Breast epithelium (tissue), 4 donors: ENCODE data around the gene SLC28A1. TPM values are rescaled to one million over a fixed set of nuclear protein-coding genes. Genes with fewer than 3 reads are reported as not detected.
A peak's percentile ranks its signal among the peaks of the same experiment; 100 is the strongest.

Source experiments
- DNase-seq, 2 donors: peaks; one replicate each; pipeline ENCODE4 v3.0.0-alpha.2; 2019; ENCODE audit warnings: low spot score in 2 of 2
- H3K27ac ChIP-seq, 2 donors: fragments of 200-600 bp; sonication (generic) in 1 of 2; one replicate each; pipeline ENCODE4 v1.5.1; 2016 to 2019; ENCODE audit warnings: mild to moderate bottlenecking in 1 of 2
- H3K27me3 ChIP-seq, 2 donors: fragments of 200-600 bp; sonication (generic) in 1 of 2; one replicate each; pipeline versions ENCODE4 v1.5.1 to v1.6.0; 2017 to 2019; ENCODE audit warnings: control low read depth in 1 of 2, mild to moderate bottlenecking in 1 of 2
- H3K36me3 ChIP-seq: fragments of 200-600 bp; one replicate; pipeline ENCODE4 v1.5.1; 2019
- H3K4me1 ChIP-seq, 2 donors: fragments of 200-600 bp; sonication (generic); one replicate each; pipeline ENCODE4 v1.5.1; 2016 to 2019; ENCODE audit warnings: control low read depth in 1 of 2
- H3K4me3 ChIP-seq, 3 donors: fragments of 200-600 bp; sonication (generic); 1 replicate in 2 of 3; 2 replicates in 1 of 3; pipeline ENCODE4 v1.5.1; 2016 to 2019; ENCODE audit warnings: mild to moderate bottlenecking in 3 of 3, moderate library complexity in 2 of 3
- H3K9me3 ChIP-seq, 2 donors: fragments of 200-600 bp; sonication (generic) in 1 of 2; one replicate each; pipeline ENCODE4 v1.5.1; 2016 to 2019; ENCODE audit warnings: control low read depth in 1 of 2
- CTCF ChIP-seq, 3 donors: fragments of 450-650 bp; IDR thresholded peaks; one replicate each; pipeline ENCODE4 v1.5.1; 2016 to 2017; ENCODE audit warnings: antibody characterized with exemption in 3 of 3, mild to moderate bottlenecking in 3 of 3, moderate library complexity in 3 of 3
- POLR2A ChIP-seq: fragments of 450-650 bp; IDR thresholded peaks from one replicate; pipeline ENCODE4 v1.6.1; 2016; ENCODE audit warnings: antibody characterized with exemption, mild to moderate bottlenecking, moderate library complexity
- POLR2AphosphoS5 ChIP-seq, 3 donors: sonication (generic); formaldehyde crosslinking; IDR thresholded peaks; one replicate each; pipeline ENCODE4 v1.6.1; 2017; ENCODE audit warnings: antibody characterized with exemption in 3 of 3
- intact Hi-C: fragments of 100-400 bp; cut with DNase I; formaldehyde crosslinking; loops from one replicate; pipeline ENCODE4 v1.15.1; 2023; ENCODE audit warnings: low total_unique reads
- total RNA-seq, 3 donors: library from RNA; depleted of rRNA; stranded (reverse); fragments of >200 nt; gene quantifications; one replicate each; pipeline ENCODE4 v1.1.0, GENCODE V29; 2016

The SLC28A1 gene
- total RNA-seq, 3 donors from 2014 or later, result 0.59 TPM; not detected in 2

- no peak overlapping the region for H3K27ac ChIP-seq
- no peak for DNase-seq
- no peaks in the 10 kb centered on the region for H3K9me3 ChIP-seq
- no peaks in the 10 kb centered on the region for H3K4me1 ChIP-seq
- H3K4me3 ChIP-seq, result peak overlapping the region in 2 of 3 donors; percentile 90 to 92
- intact Hi-C loops, result loop anchor here (5.0 kb wide), 1 partner anchor 723 kb away; no protein-coding TSS in a partner anchor
- no peaks in the 10 kb centered on the region for H3K27me3 ChIP-seq
- TF ChIP-seq POLR2A (no peak), CTCF (IDR thresholded peaks at IDR 0.05) (no peak), POLR2AphosphoS5 (IDR thresholded peaks at IDR 0.05) (no peak)
- no peaks in the 10 kb centered on the region for H3K36me3 ChIP-seq
These were observed 95.2 kb downstream of the SLC28A1 start for GRCh38 chr15:84979651-84980050.

GRCh38 chr15:84980196-84981053 lies 96.0 kb downstream of the SLC28A1 start:
- Histone ChIP-seq H3K27me3 (no peaks in the 10 kb centered on the region), H3K4me1 (no peaks in the 10 kb centered on the region), H3K4me3 (peak overlapping the region; percentile 79 to 92 (median 90)), H3K36me3 (no peaks in the 10 kb centered on the region), H3K9me3 (no peaks in the 10 kb centered on the region), H3K27ac (peak overlapping the region; percentile 88 to 93)
- DNase-seq, result peak; percentile 69 to 78
- intact Hi-C loops, result loop anchor here (5.0 kb wide), 1 partner anchor 722 kb away; no protein-coding TSS in a partner anchor
- no peak for TF ChIP-seq CTCF (IDR thresholded peaks at IDR 0.05)
- TF ChIP-seq POLR2AphosphoS5 (IDR thresholded peaks at IDR 0.05), result peak in 1 of 3 donors; percentile 44
- no peak for TF ChIP-seq POLR2A

DNA sequence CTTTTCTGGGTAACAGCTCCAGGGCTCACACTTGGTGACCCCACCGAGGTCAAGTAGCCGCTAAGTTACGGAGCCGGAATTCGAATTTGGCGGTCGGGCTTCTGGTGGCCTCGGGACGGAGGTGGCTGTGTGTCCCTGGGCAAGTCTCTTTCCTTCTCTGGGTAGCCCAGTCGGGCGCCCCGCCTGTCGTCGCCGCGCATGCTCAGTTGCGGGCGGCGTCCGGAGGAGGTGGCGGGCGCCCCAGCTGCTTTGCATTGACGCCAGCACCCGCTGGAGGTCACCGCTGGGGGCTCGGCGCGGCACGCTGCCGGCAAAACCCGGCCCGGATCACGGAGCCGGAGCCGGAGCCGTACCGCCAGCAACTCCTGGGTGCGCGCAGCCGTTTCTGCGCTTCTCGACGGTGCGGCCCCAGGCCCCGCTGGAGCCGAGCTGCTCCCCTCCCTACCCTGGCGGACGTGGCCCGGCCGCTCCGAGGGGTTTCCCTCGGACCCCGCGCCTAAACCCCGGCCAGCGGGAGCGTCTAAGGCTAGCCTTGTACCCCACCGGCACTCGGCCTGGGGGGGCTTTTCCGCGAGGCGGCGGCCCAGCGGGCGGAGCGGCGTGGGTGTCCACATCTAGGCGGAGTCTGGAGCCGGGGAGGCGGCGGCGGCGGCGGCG lies 96.7 kb downstream of the SLC28A1 start:
- no peaks in the 10 kb centered on the region for H3K9me3 ChIP-seq
- no peaks in the 10 kb centered on the region for H3K27me3 ChIP-seq
- no peaks in the 10 kb centered on the region for H3K4me1 ChIP-seq
- intact Hi-C loops, result loop anchor here (5.0 kb wide), 1 partner anchor 721 kb away; no protein-coding TSS in a partner anchor
- TF ChIP-seq CTCF (IDR thresholded peaks at IDR 0.05) (peak; percentile 52), POLR2AphosphoS5 (IDR thresholded peaks at IDR 0.05) (peak; percentile 44 to 67 (median 63)), POLR2A (no peak)
- H3K36me3 ChIP-seq, result no peaks in the 10 kb centered on the region
- peak; percentile 89 for DNase-seq
- H3K27ac ChIP-seq, result peak overlapping the region; percentile 88 to 93
- peak overlapping the region; percentile 79 to 92 (median 90) for H3K4me3 ChIP-seq

DNA sequence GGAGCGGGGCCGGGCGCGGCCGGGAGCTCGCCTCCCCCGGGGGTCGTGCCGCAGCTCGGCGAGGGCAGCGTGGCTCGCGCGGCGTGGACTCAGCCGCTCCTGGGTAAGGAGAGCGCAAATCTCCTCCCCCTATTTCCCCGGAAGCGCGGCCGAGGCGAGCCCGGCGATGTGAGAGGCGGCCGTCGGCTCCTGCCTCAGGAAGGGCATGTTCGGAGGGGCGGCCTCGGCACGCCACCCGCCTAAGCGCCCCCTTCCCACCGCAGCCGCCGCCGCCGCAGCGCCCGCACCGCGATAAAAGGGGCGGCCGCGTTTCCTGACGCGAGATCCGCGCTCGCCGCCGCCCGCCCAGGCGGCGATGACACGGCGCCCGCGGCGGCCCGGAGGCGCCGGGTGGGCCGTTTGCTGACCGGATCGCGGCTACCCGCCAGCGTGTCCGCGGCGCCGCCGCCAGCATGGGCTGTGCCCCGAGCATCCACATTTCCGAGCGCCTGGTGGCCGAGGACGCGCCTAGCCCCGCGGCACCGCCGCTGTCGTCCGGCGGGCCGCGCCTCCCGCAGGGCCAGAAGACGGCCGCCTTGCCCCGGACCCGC lies 97.3 kb downstream of the SLC28A1 start, which contains the start of gene PDE8A:
TSS of gene PDE8A (plus strand) at position 146 of the 590 bp plus-strand sequence. CDS start at position 453, 307 bp downstream.
- no peak for DNase-seq
- Histone ChIP-seq H3K27me3 (no peaks in the 10 kb centered on the region), H3K36me3 (no peaks in the 10 kb centered on the region), H3K27ac (peak within 1 kb of the TSS; percentile 88 to 93), H3K9me3 (no peaks in the 10 kb centered on the region), H3K4me1 (no peaks in the 10 kb centered on the region), H3K4me3 (peak within 1 kb of the TSS; percentile 79 to 92 (median 90))
- TF ChIP-seq POLR2AphosphoS5 (IDR thresholded peaks at IDR 0.05) (no peak), CTCF (IDR thresholded peaks at IDR 0.05) (no peak), POLR2A (no peak)
- intact Hi-C loops, result loop anchor here (5.0 kb wide), 1 partner anchor 720 kb away; no protein-coding TSS in a partner anchor
